HL-60 (cell line): ENCODE measurements around the gene TDRD9.

ENCODE experiments used
- DNase-seq, 2 experiments: peaks; one replicate each; pipeline ENCODE4 v3.0.0-alpha.2; 2010 to 2020; ENCODE audit warnings: low read depth in 1 of 2, low spot score in 1 of 2
- H3K27ac ChIP-seq: fragments of 250-450 bp; sonication (Bioruptor Pico); replicated peaks from 2 replicates; pipeline ENCODE4 v1.5.1; 2020; ENCODE audit warnings: mild to moderate bottlenecking, moderate library complexity
- H3K27me3 ChIP-seq: fragments of 250-450 bp; sonication (Bioruptor Pico); 2 replicates; pipeline ENCODE4 v1.5.1; 2021; ENCODE audit warnings: mild to moderate bottlenecking, moderate library complexity; ENCODE audit not compliant: insufficient read depth, poor library complexity, severe bottlenecking
- H3K4me3 ChIP-seq: replicated peaks from 2 replicates; pipeline ENCODE4 v1.5.1; 2011; ENCODE audit warnings: mild to moderate bottlenecking, control low read depth, low read length; ENCODE audit not compliant: insufficient read depth
- CTCF ChIP-seq: IDR thresholded peaks from one replicate; pipeline ENCODE4 v1.5.1; 2011; ENCODE audit warnings: low read length, control low read depth, inconsistent platforms; ENCODE audit not compliant: insufficient read depth
- GABPA ChIP-seq: IDR thresholded peaks from 2 replicates; pipeline ENCODE4 v1.6.1; 2012; ENCODE audit warnings: low read depth
- POLR2AphosphoS5 ChIP-seq: IDR thresholded peaks from 2 replicates; pipeline ENCODE4 v1.6.1; 2012; ENCODE audit warnings: low read depth
- SPI1 ChIP-seq: IDR thresholded peaks from 2 replicates; pipeline ENCODE4 v1.6.1; 2012; ENCODE audit warnings: low read depth, mild to moderate bottlenecking, borderline replicate concordance
- TF ChIP-seq, protein P1 (sequence below): IDR thresholded peaks from 2 replicates; pipeline ENCODE4 v1.6.1; 2012; ENCODE audit warnings: low read depth; ENCODE audit not compliant: insufficient replicate concordance

Gene TDRD9

GRCh38 chr14:103941462-103941861 is 13.2 kb downstream of the TDRD9 start:
- Histone ChIP-seq H3K27ac (no peak overlapping the region), H3K27me3 (peaks cover 11% of the 10 kb centered on the region), H3K4me3 (no peak overlapping the region)
- no peak for DNase-seq
- no peak for TF ChIP-seq POLR2AphosphoS5
- TF ChIP-seq CTCF = no peak
- TF ChIP-seq, protein P1, sequence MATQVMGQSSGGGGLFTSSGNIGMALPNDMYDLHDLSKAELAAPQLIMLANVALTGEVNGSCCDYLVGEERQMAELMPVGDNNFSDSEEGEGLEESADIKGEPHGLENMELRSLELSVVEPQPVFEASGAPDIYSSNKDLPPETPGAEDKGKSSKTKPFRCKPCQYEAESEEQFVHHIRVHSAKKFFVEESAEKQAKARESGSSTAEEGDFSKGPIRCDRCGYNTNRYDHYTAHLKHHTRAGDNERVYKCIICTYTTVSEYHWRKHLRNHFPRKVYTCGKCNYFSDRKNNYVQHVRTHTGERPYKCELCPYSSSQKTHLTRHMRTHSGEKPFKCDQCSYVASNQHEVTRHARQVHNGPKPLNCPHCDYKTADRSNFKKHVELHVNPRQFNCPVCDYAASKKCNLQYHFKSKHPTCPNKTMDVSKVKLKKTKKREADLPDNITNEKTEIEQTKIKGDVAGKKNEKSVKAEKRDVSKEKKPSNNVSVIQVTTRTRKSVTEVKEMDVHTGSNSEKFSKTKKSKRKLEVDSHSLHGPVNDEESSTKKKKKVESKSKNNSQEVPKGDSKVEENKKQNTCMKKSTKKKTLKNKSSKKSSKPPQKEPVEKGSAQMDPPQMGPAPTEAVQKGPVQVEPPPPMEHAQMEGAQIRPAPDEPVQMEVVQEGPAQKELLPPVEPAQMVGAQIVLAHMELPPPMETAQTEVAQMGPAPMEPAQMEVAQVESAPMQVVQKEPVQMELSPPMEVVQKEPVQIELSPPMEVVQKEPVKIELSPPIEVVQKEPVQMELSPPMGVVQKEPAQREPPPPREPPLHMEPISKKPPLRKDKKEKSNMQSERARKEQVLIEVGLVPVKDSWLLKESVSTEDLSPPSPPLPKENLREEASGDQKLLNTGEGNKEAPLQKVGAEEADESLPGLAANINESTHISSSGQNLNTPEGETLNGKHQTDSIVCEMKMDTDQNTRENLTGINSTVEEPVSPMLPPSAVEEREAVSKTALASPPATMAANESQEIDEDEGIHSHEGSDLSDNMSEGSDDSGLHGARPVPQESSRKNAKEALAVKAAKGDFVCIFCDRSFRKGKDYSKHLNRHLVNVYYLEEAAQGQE = no peak

DNA sequence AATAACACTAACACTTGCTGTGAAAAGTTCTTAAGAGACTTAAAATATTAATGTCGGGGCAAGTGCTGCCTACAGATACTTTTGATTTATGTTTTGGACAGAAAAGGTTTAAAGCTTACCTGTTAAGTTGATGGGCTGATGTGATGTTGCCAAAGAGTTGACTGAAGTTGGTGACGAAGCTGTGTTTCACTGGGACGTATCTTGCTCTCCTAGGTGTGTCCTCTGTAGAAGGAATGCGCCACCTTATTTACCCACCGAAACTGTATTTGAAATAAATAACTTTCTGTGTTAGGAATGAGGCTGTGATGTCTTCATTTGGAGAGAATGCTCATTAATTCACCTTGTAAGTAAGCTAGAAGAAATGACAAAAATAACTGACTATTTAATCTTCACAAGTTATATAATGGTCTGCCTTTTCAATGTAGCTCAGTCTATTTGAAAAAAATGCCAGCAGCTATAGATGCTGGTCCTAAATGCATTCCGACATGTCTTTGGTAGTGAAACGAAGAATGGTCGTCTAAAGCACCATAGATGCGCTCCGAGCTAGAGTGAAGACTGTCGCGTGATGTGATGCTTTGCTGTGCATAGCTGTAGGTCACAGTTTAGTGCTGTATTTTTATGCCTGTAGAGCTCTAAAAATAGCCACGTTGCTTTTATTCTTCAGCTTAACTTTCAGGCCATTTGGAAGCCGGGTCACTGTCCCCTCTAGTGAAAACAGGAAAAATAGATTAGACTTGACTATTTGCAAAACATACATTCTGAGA is 13.9 kb downstream of the TDRD9 start, which contains the start of gene RD3L:
Gene RD3L (minus strand): TSS at position 557 of the 764 bp plus-strand sequence. CDS start 834 bp downstream, outside the sequence.
- TF ChIP-seq SPI1 (no peak), POLR2AphosphoS5 (no peak), CTCF (no peak), GABPA (no peak)
- TF ChIP-seq, protein P1 = no peak
- no peak within 1 kb of the TSS for H3K27ac ChIP-seq
- H3K27me3 ChIP-seq = peaks cover 11% of the 10 kb centered on the region
- DNase-seq = no peak
- H3K4me3 ChIP-seq = no peak within 1 kb of the TSS

DNA sequence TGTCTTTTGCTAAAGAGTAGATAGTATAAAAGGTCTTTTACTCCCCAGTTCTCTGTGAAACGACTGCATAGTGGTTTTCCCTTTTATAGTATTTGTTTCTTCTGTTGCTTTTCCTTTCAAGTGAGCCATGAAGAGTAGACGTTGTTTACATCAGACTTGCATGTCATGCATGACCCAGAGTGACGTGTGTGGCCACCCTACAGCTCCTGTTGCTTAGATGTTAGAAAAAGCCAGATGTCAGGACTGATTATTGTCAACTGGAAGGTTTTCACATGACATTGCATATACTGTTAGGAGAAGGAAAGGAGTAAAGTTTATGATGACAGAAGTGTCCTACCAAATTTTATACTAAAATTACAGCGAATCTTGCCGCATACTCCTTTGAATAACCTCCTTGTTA is 15.4 kb downstream of the TDRD9 start:
- TF ChIP-seq CTCF (no peak), SPI1 (no peak), GABPA (no peak), POLR2AphosphoS5 (no peak)
- TF ChIP-seq, protein P1 = no peak
- Histone ChIP-seq H3K27ac (no peak overlapping the region), H3K4me3 (no peak overlapping the region), H3K27me3 (peaks cover 11% of the 10 kb centered on the region)
- no peak for DNase-seq
